ENCODE results near the gene FARP1.

DNA sequence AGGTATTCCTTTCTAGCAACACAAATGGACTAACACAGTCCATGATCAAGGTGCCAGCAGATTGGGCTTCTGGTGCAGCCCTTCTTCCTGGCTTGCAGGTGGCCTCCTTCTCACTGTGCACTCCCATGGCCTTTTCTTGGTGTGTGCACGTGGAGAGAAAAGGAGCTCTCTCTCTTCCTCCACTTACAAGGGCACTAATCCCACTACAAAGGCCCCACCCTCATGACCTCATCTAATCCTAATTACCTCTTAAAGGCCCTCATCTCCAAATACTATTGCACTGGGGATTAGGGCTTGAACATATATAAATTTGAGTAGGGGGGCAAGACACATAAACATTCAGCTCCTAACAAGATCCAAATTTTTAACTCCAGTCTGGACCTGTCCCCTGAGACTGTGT is 19.7 kb upstream of the FARP1 start:
- TF ChIP-seq, protein P1, sequence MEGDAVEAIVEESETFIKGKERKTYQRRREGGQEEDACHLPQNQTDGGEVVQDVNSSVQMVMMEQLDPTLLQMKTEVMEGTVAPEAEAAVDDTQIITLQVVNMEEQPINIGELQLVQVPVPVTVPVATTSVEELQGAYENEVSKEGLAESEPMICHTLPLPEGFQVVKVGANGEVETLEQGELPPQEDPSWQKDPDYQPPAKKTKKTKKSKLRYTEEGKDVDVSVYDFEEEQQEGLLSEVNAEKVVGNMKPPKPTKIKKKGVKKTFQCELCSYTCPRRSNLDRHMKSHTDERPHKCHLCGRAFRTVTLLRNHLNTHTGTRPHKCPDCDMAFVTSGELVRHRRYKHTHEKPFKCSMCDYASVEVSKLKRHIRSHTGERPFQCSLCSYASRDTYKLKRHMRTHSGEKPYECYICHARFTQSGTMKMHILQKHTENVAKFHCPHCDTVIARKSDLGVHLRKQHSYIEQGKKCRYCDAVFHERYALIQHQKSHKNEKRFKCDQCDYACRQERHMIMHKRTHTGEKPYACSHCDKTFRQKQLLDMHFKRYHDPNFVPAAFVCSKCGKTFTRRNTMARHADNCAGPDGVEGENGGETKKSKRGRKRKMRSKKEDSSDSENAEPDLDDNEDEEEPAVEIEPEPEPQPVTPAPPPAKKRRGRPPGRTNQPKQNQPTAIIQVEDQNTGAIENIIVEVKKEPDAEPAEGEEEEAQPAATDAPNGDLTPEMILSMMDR (IDR thresholded peaks at IDR 0.05), result no peak
- TF ChIP-seq POLR2A (IDR thresholded peaks at IDR 0.05), result no peak
